ENCODE measurements around the gene CASK. TPM values are rescaled to one million over a fixed set of nuclear protein-coding genes. Genes with fewer than 3 reads are reported as not detected.

The CASK gene
- total RNA-seq, 1 experiment from 2014 or later: 33.5 TPM

DNA sequence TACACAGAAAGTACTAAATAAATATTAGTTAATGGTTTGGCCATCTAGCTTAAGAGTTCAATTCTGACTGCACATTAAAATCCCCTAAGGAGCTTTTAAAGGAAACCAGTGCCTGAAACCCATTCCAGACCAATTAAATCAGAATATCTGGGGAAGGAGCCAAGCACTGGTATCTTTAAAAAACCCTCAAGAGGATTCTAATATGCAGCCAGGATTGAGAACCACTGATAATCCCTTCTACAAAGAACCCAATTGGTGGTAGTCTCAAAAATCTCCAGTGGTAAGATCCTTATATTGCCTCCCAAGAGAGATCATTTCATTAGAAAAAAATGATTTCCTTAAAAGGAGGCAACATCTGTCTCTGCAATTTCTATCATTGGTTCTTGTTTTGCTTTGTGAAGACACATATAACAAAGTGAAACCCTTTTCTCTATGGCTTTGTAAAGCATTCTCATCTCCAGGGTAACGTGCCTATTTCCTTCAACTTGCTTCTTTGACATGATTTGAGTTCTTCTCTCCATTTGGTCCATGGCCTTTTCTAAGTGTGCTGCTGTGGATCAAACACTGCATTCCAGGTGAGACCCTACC is 231.1 kb downstream of the CASK start:
- Histone ChIP-seq H3K9me3 (ENCODE audit: control insufficient read depth, insufficient read depth, low read depth, low read length) (no peaks in the 10 kb centered on the region), H3K4me3 (ENCODE audit: low read depth in 2 of 2, low read length in 2 of 2) (no peak overlapping the region), H3K27ac (ENCODE audit: low read length) (no peak overlapping the region), H3K4me1 (ENCODE audit: control insufficient read depth, insufficient read depth, low read length) (no peaks in the 10 kb centered on the region), H3K27me3 (ENCODE audit: control insufficient read depth, insufficient read depth, low read length) (no peaks in the 10 kb centered on the region), H3K36me3 (ENCODE audit: control insufficient read depth, insufficient read depth, low read length) (no peaks in the 10 kb centered on the region)
- intact Hi-C loops (cut with micrococcal nuclease; ENCODE audit: unreplicated experiment) (no loop called here), in situ Hi-C loops (cut with HindIII; ENCODE audit: low pct_unique_long_range_greater_than_20kb, low sequenced_read_pairs) (no loop called here)
- ChIA-PET POLR2A (no interaction called here), CTCF (no interaction called here)
- BruUV-seq (replicated peaks): no TSS peak
- no peak for TF ChIP-seq SIN3A (IDR thresholded peaks at IDR 0.05; ENCODE audit: borderline replicate concordance, insufficient read depth, low read depth, low read length)
- TF ChIP-seq TCF7L2 (IDR thresholded peaks at IDR 0.05; ENCODE audit: low read depth, low read length): no peak
- no peak for TF ChIP-seq POLR2AphosphoS5 (IDR thresholded peaks at IDR 0.05; ENCODE audit: low read depth, low read length)
- TF ChIP-seq, protein P1, sequence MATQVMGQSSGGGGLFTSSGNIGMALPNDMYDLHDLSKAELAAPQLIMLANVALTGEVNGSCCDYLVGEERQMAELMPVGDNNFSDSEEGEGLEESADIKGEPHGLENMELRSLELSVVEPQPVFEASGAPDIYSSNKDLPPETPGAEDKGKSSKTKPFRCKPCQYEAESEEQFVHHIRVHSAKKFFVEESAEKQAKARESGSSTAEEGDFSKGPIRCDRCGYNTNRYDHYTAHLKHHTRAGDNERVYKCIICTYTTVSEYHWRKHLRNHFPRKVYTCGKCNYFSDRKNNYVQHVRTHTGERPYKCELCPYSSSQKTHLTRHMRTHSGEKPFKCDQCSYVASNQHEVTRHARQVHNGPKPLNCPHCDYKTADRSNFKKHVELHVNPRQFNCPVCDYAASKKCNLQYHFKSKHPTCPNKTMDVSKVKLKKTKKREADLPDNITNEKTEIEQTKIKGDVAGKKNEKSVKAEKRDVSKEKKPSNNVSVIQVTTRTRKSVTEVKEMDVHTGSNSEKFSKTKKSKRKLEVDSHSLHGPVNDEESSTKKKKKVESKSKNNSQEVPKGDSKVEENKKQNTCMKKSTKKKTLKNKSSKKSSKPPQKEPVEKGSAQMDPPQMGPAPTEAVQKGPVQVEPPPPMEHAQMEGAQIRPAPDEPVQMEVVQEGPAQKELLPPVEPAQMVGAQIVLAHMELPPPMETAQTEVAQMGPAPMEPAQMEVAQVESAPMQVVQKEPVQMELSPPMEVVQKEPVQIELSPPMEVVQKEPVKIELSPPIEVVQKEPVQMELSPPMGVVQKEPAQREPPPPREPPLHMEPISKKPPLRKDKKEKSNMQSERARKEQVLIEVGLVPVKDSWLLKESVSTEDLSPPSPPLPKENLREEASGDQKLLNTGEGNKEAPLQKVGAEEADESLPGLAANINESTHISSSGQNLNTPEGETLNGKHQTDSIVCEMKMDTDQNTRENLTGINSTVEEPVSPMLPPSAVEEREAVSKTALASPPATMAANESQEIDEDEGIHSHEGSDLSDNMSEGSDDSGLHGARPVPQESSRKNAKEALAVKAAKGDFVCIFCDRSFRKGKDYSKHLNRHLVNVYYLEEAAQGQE (IDR thresholded peaks at IDR 0.05; ENCODE audit: insufficient read depth in 1 of 2, low read depth in 2 of 2, low read length in 1 of 2): no peak
- TF ChIP-seq, protein P2, sequence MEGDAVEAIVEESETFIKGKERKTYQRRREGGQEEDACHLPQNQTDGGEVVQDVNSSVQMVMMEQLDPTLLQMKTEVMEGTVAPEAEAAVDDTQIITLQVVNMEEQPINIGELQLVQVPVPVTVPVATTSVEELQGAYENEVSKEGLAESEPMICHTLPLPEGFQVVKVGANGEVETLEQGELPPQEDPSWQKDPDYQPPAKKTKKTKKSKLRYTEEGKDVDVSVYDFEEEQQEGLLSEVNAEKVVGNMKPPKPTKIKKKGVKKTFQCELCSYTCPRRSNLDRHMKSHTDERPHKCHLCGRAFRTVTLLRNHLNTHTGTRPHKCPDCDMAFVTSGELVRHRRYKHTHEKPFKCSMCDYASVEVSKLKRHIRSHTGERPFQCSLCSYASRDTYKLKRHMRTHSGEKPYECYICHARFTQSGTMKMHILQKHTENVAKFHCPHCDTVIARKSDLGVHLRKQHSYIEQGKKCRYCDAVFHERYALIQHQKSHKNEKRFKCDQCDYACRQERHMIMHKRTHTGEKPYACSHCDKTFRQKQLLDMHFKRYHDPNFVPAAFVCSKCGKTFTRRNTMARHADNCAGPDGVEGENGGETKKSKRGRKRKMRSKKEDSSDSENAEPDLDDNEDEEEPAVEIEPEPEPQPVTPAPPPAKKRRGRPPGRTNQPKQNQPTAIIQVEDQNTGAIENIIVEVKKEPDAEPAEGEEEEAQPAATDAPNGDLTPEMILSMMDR (IDR thresholded peaks at IDR 0.05): no peak
- DNase-seq (ENCODE audit: low read depth, low spot score) (no peak), ATAC-seq (no peak)

DNA sequence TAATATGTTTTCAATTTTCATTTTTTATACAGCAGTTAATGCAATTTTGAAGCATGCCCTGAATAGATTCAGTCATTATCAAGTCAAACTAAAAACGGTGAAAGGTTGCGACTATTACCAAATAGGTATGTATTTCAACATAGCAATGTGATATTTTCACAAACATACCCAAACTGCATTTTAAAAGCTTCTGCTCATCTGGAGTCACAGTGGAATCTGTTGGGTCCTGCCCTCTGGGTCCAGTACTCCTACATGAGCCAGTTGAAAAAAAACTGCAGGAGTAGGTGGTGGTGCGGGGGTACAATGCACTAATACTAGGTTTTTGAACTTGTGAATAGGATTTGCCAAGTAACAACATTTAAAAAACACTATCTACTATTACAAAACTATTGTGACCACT is 233.6 kb downstream of the CASK start:
- ATAC-seq: no peak

More for the DNA sequence above, 233.6 kb downstream of the CASK start:
- intact Hi-C loops (cut with micrococcal nuclease; ENCODE audit: unreplicated experiment): no loop called here
- no peaks in the 10 kb centered on the region for H3K9me3 ChIP-seq (ENCODE audit: control insufficient read depth, insufficient read depth, low read depth, low read length)
- H3K27ac ChIP-seq (ENCODE audit: low read length): no peak overlapping the region
- ChIA-PET CTCF (no interaction called here), POLR2A (no interaction called here)
- DNase-seq (ENCODE audit: low read depth, low spot score): no peak
- BruUV-seq (replicated peaks): no TSS peak
- no peaks in the 10 kb centered on the region for H3K36me3 ChIP-seq (ENCODE audit: control insufficient read depth, insufficient read depth, low read length)
- H3K4me3 ChIP-seq (ENCODE audit: low read depth in 2 of 2, low read length in 2 of 2): no peak overlapping the region
- in situ Hi-C loops (cut with HindIII; ENCODE audit: low pct_unique_long_range_greater_than_20kb, low sequenced_read_pairs): no loop called here
- TF ChIP-seq POLR2AphosphoS5 (IDR thresholded peaks at IDR 0.05; ENCODE audit: low read depth, low read length): no peak
- TF ChIP-seq, protein P1 (IDR thresholded peaks at IDR 0.05; ENCODE audit: insufficient read depth in 1 of 2, low read depth in 2 of 2, low read length in 1 of 2): no peak
- TF ChIP-seq TCF7L2 (IDR thresholded peaks at IDR 0.05; ENCODE audit: low read depth, low read length): no peak
- TF ChIP-seq, protein P2 (IDR thresholded peaks at IDR 0.05): no peak
- TF ChIP-seq SIN3A (IDR thresholded peaks at IDR 0.05; ENCODE audit: borderline replicate concordance, insufficient read depth, low read depth, low read length): no peak
- no peaks in the 10 kb centered on the region for H3K4me1 ChIP-seq (ENCODE audit: control insufficient read depth, insufficient read depth, low read length)
- no peaks in the 10 kb centered on the region for H3K27me3 ChIP-seq (ENCODE audit: control insufficient read depth, insufficient read depth, low read length)

All from Panc1 (cell line).